GM12801 (cell line): ENCODE results near the gene NDUFB4.

Source experiments
- TF ChIP-seq, protein P1 (sequence below): IDR thresholded peaks from one replicate; pipeline ENCODE4 v1.5.1; 2011; ENCODE audit warnings: control low read depth; ENCODE audit not compliant: insufficient read length; ENCODE audit errors: extremely low read depth

Gene NDUFB4

DNA sequence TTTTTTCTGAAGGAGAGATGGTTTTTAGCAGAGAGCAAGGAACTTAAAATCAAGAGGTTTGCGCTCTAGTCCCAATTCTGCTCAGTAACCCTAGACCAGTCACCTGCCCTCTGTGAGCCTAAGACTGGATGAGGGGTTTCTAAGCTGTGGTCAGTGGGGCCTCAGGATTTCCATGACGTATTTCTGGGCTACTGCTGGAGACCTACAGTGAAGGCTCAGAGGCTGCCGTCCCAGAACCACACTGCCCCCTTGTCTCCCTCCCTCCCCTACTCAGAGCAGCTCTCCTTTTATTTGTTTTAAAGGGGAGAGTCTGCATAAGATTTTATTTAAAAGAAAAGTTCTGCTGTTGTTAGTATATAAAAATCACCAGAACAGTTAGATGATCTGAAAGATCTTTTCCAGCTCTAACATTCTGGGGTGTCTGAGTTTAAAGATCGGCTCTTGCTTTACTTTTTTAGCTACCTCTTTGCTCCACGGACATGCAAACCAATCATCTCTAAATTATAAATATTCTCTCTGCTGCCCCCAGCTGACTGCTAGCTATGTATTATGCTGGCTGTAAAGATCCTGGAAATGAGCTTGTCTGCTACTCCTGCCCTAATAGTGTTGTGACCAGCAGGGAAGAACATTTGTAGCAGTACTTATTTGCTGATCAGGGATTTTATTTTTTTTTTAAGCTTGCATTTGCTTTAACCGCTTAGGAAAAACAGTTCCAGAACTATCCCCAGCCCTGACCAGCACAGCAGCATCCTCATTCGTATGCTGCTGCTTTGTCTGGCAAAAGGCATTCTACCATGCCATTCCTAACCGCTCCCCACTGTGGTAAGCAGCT, 28.6 kb upstream of the NDUFB4 start:
- TF ChIP-seq, protein P1, sequence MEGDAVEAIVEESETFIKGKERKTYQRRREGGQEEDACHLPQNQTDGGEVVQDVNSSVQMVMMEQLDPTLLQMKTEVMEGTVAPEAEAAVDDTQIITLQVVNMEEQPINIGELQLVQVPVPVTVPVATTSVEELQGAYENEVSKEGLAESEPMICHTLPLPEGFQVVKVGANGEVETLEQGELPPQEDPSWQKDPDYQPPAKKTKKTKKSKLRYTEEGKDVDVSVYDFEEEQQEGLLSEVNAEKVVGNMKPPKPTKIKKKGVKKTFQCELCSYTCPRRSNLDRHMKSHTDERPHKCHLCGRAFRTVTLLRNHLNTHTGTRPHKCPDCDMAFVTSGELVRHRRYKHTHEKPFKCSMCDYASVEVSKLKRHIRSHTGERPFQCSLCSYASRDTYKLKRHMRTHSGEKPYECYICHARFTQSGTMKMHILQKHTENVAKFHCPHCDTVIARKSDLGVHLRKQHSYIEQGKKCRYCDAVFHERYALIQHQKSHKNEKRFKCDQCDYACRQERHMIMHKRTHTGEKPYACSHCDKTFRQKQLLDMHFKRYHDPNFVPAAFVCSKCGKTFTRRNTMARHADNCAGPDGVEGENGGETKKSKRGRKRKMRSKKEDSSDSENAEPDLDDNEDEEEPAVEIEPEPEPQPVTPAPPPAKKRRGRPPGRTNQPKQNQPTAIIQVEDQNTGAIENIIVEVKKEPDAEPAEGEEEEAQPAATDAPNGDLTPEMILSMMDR = no peak

DNA sequence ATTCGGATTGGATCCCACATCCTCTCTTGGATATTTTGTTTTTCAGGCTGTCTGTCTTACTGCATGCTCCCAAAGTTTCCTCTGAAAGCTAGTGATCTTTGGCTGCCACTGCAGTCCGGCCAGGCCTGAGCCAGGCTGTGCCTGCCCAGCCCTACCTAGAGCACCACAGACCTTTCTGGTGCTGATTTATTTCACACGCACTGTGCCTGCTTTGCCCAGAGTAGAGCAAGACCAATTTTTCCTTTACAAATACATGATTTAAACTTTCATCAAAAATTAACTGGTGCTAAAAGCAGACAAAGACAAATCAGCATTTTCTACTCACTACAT, 28.0 kb upstream of the NDUFB4 start:
- TF ChIP-seq, protein P1 = no peak

DNA sequence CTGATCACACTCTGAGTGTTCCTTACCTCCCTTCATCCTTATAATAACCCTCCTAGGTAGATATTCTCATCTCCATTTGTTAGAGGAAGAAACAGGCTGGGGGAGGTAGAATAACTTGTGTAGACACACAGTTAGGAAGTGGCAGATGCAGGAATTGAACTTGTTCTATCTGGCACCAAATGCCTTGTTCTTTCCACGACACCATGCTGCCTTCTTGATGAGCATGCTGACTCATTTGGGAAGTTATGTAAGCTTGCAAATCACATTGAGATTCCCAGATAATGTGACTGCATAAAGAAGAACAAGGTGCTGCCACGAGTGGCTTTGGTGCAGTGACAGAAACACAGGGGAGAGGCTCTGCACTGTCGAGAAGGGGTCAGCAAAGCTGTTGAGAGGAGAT, 27.5 kb upstream of the NDUFB4 start:
- TF ChIP-seq, protein P1 = no peak

DNA sequence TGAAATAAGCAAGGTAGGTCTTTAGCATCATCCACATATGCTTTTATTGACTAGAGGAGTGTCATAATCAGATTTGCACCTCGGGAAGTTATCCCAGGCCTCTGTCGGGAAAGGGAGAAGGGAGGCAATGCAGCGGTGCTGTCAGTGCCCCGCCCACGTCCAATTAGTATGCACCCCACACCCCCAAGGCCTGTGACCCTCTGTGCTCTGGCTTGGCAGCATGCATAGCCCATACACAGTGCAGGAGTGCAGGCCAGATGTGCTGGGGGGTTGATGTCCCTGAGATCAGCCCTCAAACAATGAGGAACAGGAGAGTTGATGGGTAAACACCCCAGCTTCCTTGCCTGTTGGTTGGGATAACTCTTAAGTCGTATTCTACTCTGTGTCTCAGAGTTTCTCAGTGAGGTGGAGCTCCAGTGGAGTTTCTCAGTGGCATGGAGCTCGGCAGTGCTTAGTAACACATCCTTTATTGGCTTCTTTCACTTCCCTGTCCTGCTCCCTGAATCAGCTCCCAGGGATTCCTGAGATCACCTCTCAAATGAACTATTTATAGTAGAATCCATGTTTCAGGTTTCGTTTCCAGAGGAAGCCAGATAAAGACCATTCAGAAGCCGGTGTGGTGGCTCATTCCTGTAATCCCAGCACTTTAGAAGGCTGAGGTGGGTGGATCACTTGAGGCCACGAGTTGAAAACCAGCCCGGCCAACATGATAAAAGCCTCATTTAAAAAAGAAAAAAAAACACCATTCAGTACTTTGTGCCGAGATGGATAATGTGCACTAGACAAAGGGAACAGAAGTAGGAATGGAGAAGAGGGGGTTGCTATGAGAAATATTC, 26.7 kb upstream of the NDUFB4 start:
- TF ChIP-seq, protein P1 = no peak

DNA sequence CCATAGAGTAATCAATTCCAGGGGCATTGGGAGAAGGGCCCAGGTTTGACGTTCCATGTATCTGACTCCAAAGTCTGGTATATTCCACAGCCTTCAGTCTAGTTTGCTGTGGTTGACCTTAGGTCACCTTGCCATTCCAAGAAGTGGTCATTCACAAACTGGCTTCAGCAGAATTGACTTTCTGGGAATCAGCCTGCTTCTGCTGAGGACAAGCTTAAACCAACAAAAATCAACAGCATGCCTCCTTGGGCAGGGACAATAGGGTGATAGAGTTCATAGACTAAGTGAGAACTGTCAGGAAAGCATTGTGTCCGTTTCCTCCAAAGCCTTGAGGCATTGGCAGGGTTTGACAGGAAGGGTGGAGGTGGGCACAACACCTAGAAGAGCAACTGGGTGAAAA, 24.1 kb upstream of the NDUFB4 start:
- TF ChIP-seq, protein P1 = no peak

DNA sequence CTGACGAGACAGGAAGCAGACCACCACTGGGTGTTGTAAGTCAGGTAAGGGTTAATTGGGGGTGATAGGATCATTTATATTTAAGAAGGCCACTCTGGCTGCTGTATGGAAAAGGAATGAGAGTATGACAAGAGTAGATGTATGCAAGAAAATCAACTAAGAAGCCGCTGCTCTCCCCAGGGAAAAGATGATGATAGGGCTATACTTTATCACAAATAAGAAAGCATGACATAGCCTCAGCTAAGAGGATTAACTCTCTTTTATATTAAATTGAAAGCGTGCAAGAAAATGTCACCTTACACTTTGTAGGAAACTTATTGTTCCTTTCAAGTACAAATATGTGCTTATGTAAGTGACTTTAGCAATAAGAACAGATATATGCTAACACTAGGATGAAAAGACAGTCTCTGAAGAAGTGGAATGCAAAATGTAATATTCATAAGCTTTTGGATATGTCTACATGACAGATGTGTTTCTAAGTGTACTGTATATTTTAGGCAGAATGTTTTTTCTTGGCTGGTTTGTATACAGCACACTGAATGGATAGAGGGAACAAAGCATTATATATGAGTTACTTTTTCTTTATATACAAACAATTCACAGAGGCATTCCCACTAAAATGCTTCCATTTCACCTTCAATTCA, 8.7 kb upstream of the NDUFB4 start:
- TF ChIP-seq, protein P1 = no peak

DNA sequence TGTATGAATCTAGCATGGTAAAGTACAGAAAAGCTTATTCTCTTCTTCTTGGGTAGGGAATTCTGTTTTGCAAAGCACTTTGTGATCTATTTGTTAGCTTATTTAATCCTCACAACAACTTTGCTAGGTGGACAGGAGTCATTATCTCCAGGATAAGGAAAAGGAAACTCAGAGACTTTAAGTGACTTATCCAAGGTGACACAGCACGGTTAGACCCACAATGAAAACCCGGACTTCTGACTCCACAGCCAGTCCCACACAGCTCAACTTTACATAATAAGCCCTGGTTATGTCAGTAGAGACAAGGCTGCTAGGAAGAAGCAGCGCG, 384 bp upstream of the NDUFB4 start:
- TF ChIP-seq, protein P1 = no peak
